Loucy (cell line): ENCODE data around the gene CACNG5.

Experiments
- H2AFZ ChIP-seq: fragments of 200-600 bp; sonication (generic); 2 replicates; pipeline ENCODE4 v1.6.0; 2016; ENCODE audit warnings: antibody characterized with exemption, mild to moderate bottlenecking, low read length, moderate library complexity
- H3F3A ChIP-seq: fragments of 200-600 bp; 2 replicates; pipeline ENCODE4 v1.6.0; 2016; ENCODE audit warnings: antibody characterized with exemption, low read depth, mild to moderate bottlenecking
- H3K27me3 ChIP-seq: fragments of 200-600 bp; sonication (generic); 2 replicates; pipeline ENCODE4 v1.6.1; 2014; ENCODE audit warnings: low read length, mild to moderate bottlenecking; ENCODE audit not compliant: insufficient read depth, poor library complexity, severe bottlenecking
- H3K36me3 ChIP-seq: fragments of 200-600 bp; sonication (generic); 2 replicates; pipeline ENCODE4 v1.6.1; 2016; ENCODE audit warnings: low read length; ENCODE audit not compliant: insufficient read depth
- H3K4me1 ChIP-seq: fragments of 200-600 bp; sonication (generic); 2 replicates; pipeline ENCODE4 v1.5.1; 2014; ENCODE audit warnings: low read length, mild to moderate bottlenecking; ENCODE audit not compliant: insufficient read depth, poor library complexity, severe bottlenecking
- H3K4me2 ChIP-seq: fragments of 200-600 bp; sonication (generic); 2 replicates; pipeline ENCODE4 v1.6.0; 2014; ENCODE audit warnings: antibody characterized with exemption, low read length, low read depth, mild to moderate bottlenecking; ENCODE audit not compliant: poor library complexity, severe bottlenecking
- H3K4me3 ChIP-seq: fragments of 200-600 bp; sonication (generic); 2 replicates; pipeline ENCODE4 v1.5.1; 2014; ENCODE audit warnings: low read length, mild to moderate bottlenecking, mixed read lengths; ENCODE audit not compliant: poor library complexity, severe bottlenecking
- H3K79me2 ChIP-seq: fragments of 200-600 bp; sonication (generic); 2 replicates; pipeline ENCODE4 v1.6.1; 2014; ENCODE audit warnings: low read length; ENCODE audit not compliant: insufficient read depth
- H3K9ac ChIP-seq: fragments of 200-600 bp; sonication (generic); 2 replicates; pipeline ENCODE4 v1.6.0; 2014; ENCODE audit warnings: mild to moderate bottlenecking, low read depth, low read length, moderate library complexity; ENCODE audit not compliant: poor library complexity, severe bottlenecking
- H3K9me2 ChIP-seq: fragments of 200-600 bp; sonication (generic); replicated peaks from 2 replicates; pipeline ENCODE4 v1.6.1; 2016; ENCODE audit warnings: low read depth, low read length, mixed read lengths
- H3K9me3 ChIP-seq: fragments of 200-600 bp; sonication (generic); 2 replicates; pipeline ENCODE4 v1.6.1; 2014; ENCODE audit warnings: mild to moderate bottlenecking, antibody characterized with exemption, low read length, low read depth; ENCODE audit not compliant: insufficient read depth
- H4K20me1 ChIP-seq: fragments of 200-600 bp; sonication (generic); 2 replicates; pipeline ENCODE4 v1.6.0; 2014; ENCODE audit warnings: antibody characterized with exemption, low read length, mild to moderate bottlenecking; ENCODE audit not compliant: insufficient read depth, poor library complexity, severe bottlenecking
- EZH2phosphoT487 ChIP-seq: fragments of 200-600 bp; IDR thresholded peaks from 2 replicates; pipeline ENCODE4 v1.6.1; 2018; ENCODE audit warnings: antibody characterized with exemption, mild to moderate bottlenecking, moderate library complexity, borderline replicate concordance
- TF ChIP-seq, protein P1 (sequence below): fragments of 200-600 bp; sonication (generic); conservative IDR thresholded peaks from 2 replicates; pipeline ENCODE4 v1.5.1; 2014; ENCODE audit warnings: mild to moderate bottlenecking, antibody characterized with exemption, low read length

CACNG5 gene, protein sequence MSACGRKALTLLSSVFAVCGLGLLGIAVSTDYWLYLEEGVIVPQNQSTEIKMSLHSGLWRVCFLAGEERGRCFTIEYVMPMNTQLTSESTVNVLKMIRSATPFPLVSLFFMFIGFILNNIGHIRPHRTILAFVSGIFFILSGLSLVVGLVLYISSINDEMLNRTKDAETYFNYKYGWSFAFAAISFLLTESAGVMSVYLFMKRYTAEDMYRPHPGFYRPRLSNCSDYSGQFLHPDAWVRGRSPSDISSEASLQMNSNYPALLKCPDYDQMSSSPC

DNA sequence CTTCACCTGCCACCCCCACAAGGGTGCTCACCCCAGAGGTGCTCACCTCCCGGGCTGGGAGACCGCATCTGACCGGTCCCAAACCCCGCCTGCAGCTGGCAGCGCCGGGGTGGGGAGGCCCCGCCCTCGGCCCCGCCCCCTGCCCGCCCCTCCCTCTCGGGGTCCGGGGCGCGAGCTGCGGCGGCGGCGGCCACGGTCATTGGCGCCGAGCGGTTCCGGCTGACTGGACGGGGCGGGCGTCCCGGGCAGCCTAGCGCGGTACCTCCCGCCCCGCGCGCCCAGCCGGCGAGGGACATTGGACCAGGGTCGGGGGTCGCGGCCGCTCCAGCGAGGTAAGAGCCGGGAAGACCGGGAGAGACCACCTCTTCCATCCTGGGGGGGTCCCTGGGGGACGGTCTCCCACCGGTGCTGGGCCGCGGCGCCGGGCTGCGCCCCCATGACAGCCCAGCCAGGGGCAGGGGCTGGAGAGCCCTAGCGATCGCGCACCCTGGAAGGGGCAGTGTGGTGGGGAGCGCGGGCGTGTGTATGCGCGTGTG, at the start of gene CACNG5:
Gene CACNG5 (plus strand): TSS at position 199 of the 536 bp plus-strand sequence. CDS start 42,216 bp downstream, outside the sequence.
- H2AFZ ChIP-seq, result no peak within 1 kb of the TSS
- H3K9me3 ChIP-seq, result no peaks in the 10 kb centered on the region
- no peak within 1 kb of the TSS for H3K4me3 ChIP-seq
- no peak within 1 kb of the TSS for H3K4me2 ChIP-seq
- H3K9ac ChIP-seq, result no peak within 1 kb of the TSS
- no peaks in the 10 kb centered on the region for H3K9me2 ChIP-seq
- no peaks in the 10 kb centered on the region for H3K36me3 ChIP-seq
- H3K4me1 ChIP-seq, result no peaks in the 10 kb centered on the region
- TF ChIP-seq EZH2phosphoT487, result no peak
- TF ChIP-seq, protein P1, sequence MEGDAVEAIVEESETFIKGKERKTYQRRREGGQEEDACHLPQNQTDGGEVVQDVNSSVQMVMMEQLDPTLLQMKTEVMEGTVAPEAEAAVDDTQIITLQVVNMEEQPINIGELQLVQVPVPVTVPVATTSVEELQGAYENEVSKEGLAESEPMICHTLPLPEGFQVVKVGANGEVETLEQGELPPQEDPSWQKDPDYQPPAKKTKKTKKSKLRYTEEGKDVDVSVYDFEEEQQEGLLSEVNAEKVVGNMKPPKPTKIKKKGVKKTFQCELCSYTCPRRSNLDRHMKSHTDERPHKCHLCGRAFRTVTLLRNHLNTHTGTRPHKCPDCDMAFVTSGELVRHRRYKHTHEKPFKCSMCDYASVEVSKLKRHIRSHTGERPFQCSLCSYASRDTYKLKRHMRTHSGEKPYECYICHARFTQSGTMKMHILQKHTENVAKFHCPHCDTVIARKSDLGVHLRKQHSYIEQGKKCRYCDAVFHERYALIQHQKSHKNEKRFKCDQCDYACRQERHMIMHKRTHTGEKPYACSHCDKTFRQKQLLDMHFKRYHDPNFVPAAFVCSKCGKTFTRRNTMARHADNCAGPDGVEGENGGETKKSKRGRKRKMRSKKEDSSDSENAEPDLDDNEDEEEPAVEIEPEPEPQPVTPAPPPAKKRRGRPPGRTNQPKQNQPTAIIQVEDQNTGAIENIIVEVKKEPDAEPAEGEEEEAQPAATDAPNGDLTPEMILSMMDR, result no peak
- no peaks in the 10 kb centered on the region for H4K20me1 ChIP-seq
- no peaks in the 10 kb centered on the region for H3F3A ChIP-seq
- H3K79me2 ChIP-seq, result no peaks in the 10 kb centered on the region
- H3K27me3 ChIP-seq, result no peaks in the 10 kb centered on the region

DNA sequence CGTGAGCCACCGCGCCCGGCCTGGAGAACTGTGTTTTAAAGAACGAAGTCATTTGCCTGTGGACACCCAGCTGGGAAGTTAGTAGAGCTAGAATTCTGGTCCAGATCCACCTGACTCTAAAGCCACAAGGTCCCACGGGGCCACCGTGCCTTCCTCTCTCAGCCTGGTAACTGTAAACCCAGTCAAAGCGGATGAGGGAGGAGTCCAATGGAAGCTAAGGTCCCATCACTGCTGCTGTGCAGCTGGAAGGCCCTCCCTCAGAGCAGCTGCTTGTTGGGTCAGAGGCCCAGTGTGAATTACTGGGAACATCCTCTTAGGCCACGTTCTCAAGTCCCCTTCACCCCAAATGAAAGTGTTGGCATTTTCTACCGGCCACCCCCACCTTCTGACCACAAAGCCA, 48.8 kb upstream of the CACNG5 start:
- Histone ChIP-seq H3K4me3 (no peak overlapping the region), H3K9me2 (no peaks in the 10 kb centered on the region), H3K9me3 (no peaks in the 10 kb centered on the region), H3K4me2 (no peak overlapping the region), H3K9ac (no peak overlapping the region), H4K20me1 (no peaks in the 10 kb centered on the region), H3K36me3 (no peaks in the 10 kb centered on the region), H3K27me3 (no peaks in the 10 kb centered on the region), H3F3A (no peaks in the 10 kb centered on the region), H3K4me1 (no peaks in the 10 kb centered on the region), H2AFZ (no peak overlapping the region), H3K79me2 (no peaks in the 10 kb centered on the region)
- TF ChIP-seq, protein P1, result no peak
- no peak for TF ChIP-seq EZH2phosphoT487

DNA sequence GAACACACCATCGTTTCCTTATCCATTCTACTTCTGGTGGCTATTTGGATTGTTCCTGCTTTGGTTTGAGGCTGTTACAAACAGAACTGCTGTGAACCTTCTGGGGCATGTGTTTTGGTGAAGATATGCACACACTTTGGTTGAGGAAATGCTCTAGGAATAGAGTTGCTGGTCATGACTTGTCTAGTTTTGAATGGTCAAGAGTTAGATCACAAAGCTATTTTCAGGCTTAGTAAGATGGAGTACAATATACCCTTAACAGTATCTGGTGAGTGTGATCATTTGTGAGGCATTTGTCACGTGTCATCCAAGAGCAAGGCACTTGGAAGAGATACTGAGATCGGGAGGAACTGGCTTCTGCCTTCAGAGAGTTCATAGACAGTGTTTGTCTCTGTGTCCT, 47.0 kb upstream of the CACNG5 start:
- H3K79me2 ChIP-seq, result no peaks in the 10 kb centered on the region
- H3K4me1 ChIP-seq, result no peaks in the 10 kb centered on the region
- no peaks in the 10 kb centered on the region for H3K9me2 ChIP-seq
- H3K27me3 ChIP-seq, result no peaks in the 10 kb centered on the region
- H2AFZ ChIP-seq, result no peak overlapping the region
- H3K36me3 ChIP-seq, result no peaks in the 10 kb centered on the region
- H4K20me1 ChIP-seq, result no peaks in the 10 kb centered on the region
- H3K9ac ChIP-seq, result no peak overlapping the region
- H3K4me3 ChIP-seq, result no peak overlapping the region
- no peak overlapping the region for H3K4me2 ChIP-seq
- H3F3A ChIP-seq, result no peaks in the 10 kb centered on the region
- TF ChIP-seq, protein P1, result no peak
- no peak for TF ChIP-seq EZH2phosphoT487
- no peaks in the 10 kb centered on the region for H3K9me3 ChIP-seq
